Tibial nerve (tissue), 4 donors: ENCODE measurements around the gene GFPT2. TPM values are rescaled to one million over a fixed set of nuclear protein-coding genes. Genes with fewer than 3 reads are reported as not detected.

Experiments used
- DNase-seq, 2 donors: peaks; one replicate each; pipeline ENCODE4 v3.0.0-alpha.2; 2019; ENCODE audit warnings: low spot score in 2 of 2
- H3K27ac ChIP-seq, 4 donors: fragments of 200-600 bp; sonication (generic) in 3 of 4; one replicate each; pipeline ENCODE4 v1.5.1; 2017 to 2019; ENCODE audit warnings: mild to moderate bottlenecking in 1 of 4
- H3K27me3 ChIP-seq, 2 donors: fragments of 200-600 bp; sonication (generic) in 1 of 2; one replicate each; pipeline versions ENCODE4 v1.5.1 to v1.6.0; 2017 to 2019
- H3K36me3 ChIP-seq, 3 donors: fragments of 200-600 bp; sonication (generic); one replicate each; pipeline ENCODE4 v1.5.1; 2018 to 2019
- H3K4me1 ChIP-seq, 4 donors: fragments of 200-600 bp; sonication (generic) in 3 of 4; one replicate each; pipeline ENCODE4 v1.5.1; 2017 to 2019
- H3K4me3 ChIP-seq, 4 donors: fragments of 200-600 bp; sonication (generic) in 3 of 4; one replicate each; pipeline ENCODE4 v1.5.1; 2017 to 2019; ENCODE audit warnings: mild to moderate bottlenecking in 1 of 4, moderate library complexity in 1 of 4
- H3K9me3 ChIP-seq, 4 donors: fragments of 200-600 bp; sonication (generic) in 3 of 4; one replicate each; pipeline ENCODE4 v1.5.1; 2017 to 2019
- EP300 ChIP-seq, 2 donors: sonication (generic); formaldehyde crosslinking; IDR thresholded peaks; one replicate each; pipeline ENCODE4 v1.6.1; 2017; ENCODE audit warnings: antibody characterized with exemption in 2 of 2, mild to moderate bottlenecking in 1 of 2
- POLR2A ChIP-seq, 2 donors: fragments of 450-650 bp; IDR thresholded peaks; one replicate each; pipeline ENCODE4 v1.6.1; 2017; ENCODE audit warnings: antibody characterized with exemption in 2 of 2, mild to moderate bottlenecking in 2 of 2, moderate library complexity in 2 of 2
- WGBS, 2 donors: methylation state at CpG; one replicate each; pipeline ENCODE4 v1.1.5; 2018; 5-methylcytosine and 5-hydroxymethylcytosine counted together
- total RNA-seq, 4 donors: library from RNA; depleted of rRNA; stranded (reverse); fragments of >200 nt; gene quantifications; one replicate each; pipeline ENCODE4 v1.1.0, GENCODE V29; 2016
- TF ChIP-seq, protein P1 (sequence below), 5 experiments: fragments of 200-600 bp in 3 of 5; fragments of 450-650 bp in 2 of 5; sonication (generic) in 3 of 5; IDR thresholded peaks; one replicate each; pipeline ENCODE4 v1.5.1; 2016 to 2019; ENCODE audit warnings: antibody characterized with exemption in 5 of 5, mild to moderate bottlenecking in 3 of 5, moderate library complexity in 2 of 5

Gene GFPT2
- total RNA-seq, 4 donors from 2014 or later, result 36.1 to 64.5 (median 49.2) TPM

- H3K27me3 ChIP-seq, result no peaks in the 10 kb centered on the region
- 90 to 96% methylated on average over 9 of the region's 9 CpGs for WGBS, 2 donors
- H3K9me3 ChIP-seq, result no peaks in the 10 kb centered on the region
- H3K4me1 ChIP-seq, result peaks cover 0 to 14% (median 2%) of the 10 kb centered on the region in 4 donors
- no peak for DNase-seq
- TF ChIP-seq, protein P1, sequence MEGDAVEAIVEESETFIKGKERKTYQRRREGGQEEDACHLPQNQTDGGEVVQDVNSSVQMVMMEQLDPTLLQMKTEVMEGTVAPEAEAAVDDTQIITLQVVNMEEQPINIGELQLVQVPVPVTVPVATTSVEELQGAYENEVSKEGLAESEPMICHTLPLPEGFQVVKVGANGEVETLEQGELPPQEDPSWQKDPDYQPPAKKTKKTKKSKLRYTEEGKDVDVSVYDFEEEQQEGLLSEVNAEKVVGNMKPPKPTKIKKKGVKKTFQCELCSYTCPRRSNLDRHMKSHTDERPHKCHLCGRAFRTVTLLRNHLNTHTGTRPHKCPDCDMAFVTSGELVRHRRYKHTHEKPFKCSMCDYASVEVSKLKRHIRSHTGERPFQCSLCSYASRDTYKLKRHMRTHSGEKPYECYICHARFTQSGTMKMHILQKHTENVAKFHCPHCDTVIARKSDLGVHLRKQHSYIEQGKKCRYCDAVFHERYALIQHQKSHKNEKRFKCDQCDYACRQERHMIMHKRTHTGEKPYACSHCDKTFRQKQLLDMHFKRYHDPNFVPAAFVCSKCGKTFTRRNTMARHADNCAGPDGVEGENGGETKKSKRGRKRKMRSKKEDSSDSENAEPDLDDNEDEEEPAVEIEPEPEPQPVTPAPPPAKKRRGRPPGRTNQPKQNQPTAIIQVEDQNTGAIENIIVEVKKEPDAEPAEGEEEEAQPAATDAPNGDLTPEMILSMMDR (IDR thresholded peaks at IDR 0.05), result no peak
- TF ChIP-seq EP300 (IDR thresholded peaks at IDR 0.05), result no peak
- TF ChIP-seq POLR2A (IDR thresholded peaks at IDR 0.05), result no peak
- H3K36me3 ChIP-seq, result peaks cover 0 to 82% (median 2%) of the 10 kb centered on the region in 3 donors
- H3K27ac ChIP-seq, result no peak overlapping the region
- no peak overlapping the region for H3K4me3 ChIP-seq
Measured at GRCh38 chr5:180282281-180282680, 70.9 kb downstream of the GFPT2 start.

DNA sequence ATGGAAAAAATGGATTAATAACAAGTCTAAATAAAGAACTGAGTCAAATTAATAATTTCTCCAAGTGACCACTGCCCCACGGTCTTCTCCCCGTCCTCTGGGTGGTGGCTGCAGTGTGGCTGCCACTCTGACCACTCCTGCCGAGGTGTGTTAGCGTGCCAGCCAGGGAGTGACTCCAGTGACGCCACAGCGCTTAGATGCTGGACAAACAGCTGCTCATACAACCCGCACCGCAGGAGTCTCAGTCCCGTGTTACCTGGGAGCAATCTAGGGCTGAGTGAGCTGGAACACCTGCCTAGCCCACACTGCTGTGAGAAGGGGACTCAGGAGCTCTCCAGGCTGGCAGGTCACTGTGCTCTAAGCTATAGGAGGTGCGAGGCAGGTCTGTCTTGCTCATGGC, 71.4 kb downstream of the GFPT2 start:
- Histone ChIP-seq H3K4me1 (peaks cover 0 to 14% (median 2%) of the 10 kb centered on the region in 4 donors), H3K9me3 (peaks cover 0 to 2% (median 0%) of the 10 kb centered on the region in 4 donors), H3K27me3 (no peaks in the 10 kb centered on the region), H3K4me3 (no peak overlapping the region), H3K27ac (no peak overlapping the region), H3K36me3 (peaks cover 0 to 86% (median 7%) of the 10 kb centered on the region in 3 donors)
- TF ChIP-seq POLR2A (IDR thresholded peaks at IDR 0.05) (no peak), EP300 (IDR thresholded peaks at IDR 0.05) (no peak)
- TF ChIP-seq, protein P1 (IDR thresholded peaks at IDR 0.05), result no peak
- DNase-seq, result no peak
- WGBS, 2 donors, result 78 to 94% methylated on average over 7 to 10 of the region's 10 CpGs

DNA sequence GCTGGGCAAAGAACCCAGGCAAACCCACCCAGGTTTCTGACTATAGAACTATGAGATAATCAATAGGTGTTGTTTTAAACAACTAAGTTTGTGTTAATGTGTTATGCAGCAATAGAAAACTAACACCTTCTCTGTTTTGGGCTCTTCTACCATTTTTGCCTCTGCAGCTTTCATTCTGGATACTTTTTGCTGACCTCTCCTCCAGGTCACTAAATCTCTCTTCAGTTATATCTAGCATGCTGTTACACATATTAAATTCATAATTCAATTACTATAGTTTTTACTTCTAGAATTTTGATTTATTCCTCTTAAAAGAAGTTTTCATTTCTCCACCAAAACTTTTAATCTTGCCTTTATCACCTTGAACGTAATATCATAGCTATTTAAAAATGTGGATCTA, 78.4 kb downstream of the GFPT2 start:
- 96 to 98% methylated on average over 1 of the region's 1 CpG for WGBS, 2 donors
- no peak for DNase-seq
- no peak overlapping the region for H3K27ac ChIP-seq
- peaks cover 0 to 99% (median 7%) of the 10 kb centered on the region in 3 donors for H3K36me3 ChIP-seq
- H3K4me3 ChIP-seq, result no peak overlapping the region
- H3K4me1 ChIP-seq, result no peaks in the 10 kb centered on the region
- TF ChIP-seq POLR2A (IDR thresholded peaks at IDR 0.05), result no peak
- TF ChIP-seq, protein P1 (IDR thresholded peaks at IDR 0.05), result no peak
- no peak for TF ChIP-seq EP300 (IDR thresholded peaks at IDR 0.05)
- H3K27me3 ChIP-seq, result no peaks in the 10 kb centered on the region
- H3K9me3 ChIP-seq, result peaks cover 0 to 57% (median 8%) of the 10 kb centered on the region in 4 donors

DNA sequence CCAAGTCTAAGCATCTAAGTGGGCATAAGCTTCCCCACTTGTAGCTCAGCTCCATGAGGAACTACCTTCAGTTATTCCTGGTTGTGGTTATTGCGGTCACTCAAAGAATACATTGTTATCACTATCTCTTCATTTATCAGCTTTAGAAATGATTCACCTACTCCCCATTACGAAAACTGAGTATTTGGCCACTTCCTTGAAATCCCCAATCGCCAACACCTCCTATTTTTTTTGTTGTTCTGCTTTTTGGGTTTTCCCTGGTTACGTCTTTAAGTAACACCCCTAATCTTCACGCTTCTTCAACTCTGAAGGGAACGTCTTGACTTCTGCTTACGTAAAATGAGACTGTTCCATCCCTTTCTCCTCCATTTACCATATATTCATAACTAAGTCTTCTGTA, 81.9 kb downstream of the GFPT2 start:
- H3K27ac ChIP-seq, result no peak overlapping the region
- no peak for DNase-seq
- H3K27me3 ChIP-seq, result no peaks in the 10 kb centered on the region
- no peak for TF ChIP-seq EP300 (IDR thresholded peaks at IDR 0.05)
- TF ChIP-seq, protein P1 (IDR thresholded peaks at IDR 0.05), result no peak
- TF ChIP-seq POLR2A (IDR thresholded peaks at IDR 0.05), result no peak
- peaks cover 4 to 99% (median 22%) of the 10 kb centered on the region in 3 donors for H3K36me3 ChIP-seq
- peaks cover 0 to 82% (median 21%) of the 10 kb centered on the region in 4 donors for H3K9me3 ChIP-seq
- 81 to 85% methylated on average over 7 of the region's 7 CpGs for WGBS, 2 donors
- H3K4me1 ChIP-seq, result no peaks in the 10 kb centered on the region
- no peak overlapping the region for H3K4me3 ChIP-seq

- peaks cover 3 to 100% (median 46%) of the 10 kb centered on the region in 3 donors for H3K36me3 ChIP-seq
- no peaks in the 10 kb centered on the region for H3K27me3 ChIP-seq
- peaks cover 8 to 100% (median 60%) of the 10 kb centered on the region in 4 donors for H3K9me3 ChIP-seq
- H3K27ac ChIP-seq, result no peak overlapping the region
- no peak overlapping the region for H3K4me3 ChIP-seq
- no peak for DNase-seq
- TF ChIP-seq, protein P1 (IDR thresholded peaks at IDR 0.05), result no peak
- no peak for TF ChIP-seq POLR2A (IDR thresholded peaks at IDR 0.05)
- no peak for TF ChIP-seq EP300 (IDR thresholded peaks at IDR 0.05)
- no peaks in the 10 kb centered on the region for H3K4me1 ChIP-seq
- WGBS, 2 donors, result 57 to 61% methylated on average over 3 of the region's 3 CpGs
Measured at GRCh38 chr5:180259260-180259611, 93.9 kb downstream of the GFPT2 start.
